ENCODE results near the gene FZR1. TPM values are rescaled to one million over a fixed set of nuclear protein-coding genes. Genes with fewer than 3 reads are reported as not detected.
A peak's percentile ranks its signal among the peaks of the same experiment; 100 is the strongest.

FZR1 gene
- total and polyA plus RNA-seq, 9 of the 15 experiments (the other 6 are each of a cell fraction or from before 2014, with no cell fraction given), result 0.18 to 48.0 (median 22.2) TPM

DNA sequence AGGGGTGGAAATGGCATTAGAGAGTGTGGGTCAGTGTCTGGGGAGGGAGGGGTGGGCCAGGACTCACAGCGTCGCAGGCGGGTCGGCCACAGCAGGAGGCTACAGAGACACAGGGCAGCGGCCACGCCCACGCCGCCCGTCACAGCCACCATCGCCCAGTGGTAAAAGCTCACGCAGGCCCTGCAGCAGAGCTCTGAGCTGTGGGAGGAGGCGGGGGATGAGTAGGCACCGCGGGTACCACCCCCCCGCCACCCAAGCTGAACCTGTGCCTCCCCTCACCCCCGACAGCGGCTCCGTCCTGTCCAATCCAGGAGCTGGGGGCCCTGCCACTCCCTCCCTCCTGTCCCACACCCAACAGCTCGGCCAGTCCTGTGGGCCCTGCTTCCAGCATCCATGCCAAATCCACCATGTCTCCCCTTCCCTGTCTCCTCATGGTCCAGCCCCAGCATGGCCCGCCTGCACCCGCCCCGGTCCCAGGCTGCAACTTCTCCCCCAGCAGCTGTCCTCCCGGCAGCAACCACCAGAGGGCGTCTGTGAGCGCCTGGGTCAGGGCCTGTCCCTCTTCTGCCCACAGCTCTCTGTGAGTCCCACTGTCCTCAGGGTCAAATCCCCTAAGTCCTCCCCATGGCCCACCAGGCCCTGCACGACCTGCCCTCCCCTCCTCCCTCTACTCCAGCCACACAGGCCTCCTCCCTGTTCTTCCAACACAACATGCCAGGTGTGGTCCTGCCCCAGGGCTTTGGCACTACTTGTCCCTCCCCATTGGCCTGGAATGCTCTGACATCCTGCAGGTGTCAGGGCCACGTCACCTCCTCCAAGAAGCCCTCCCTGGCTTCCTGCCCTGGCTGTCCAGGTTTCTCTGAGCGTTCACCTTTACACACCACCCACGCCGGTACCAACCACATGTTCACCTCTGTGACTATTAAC lies 38.9 kb downstream of the FZR1 start (continued):
- TF ChIP-seq, protein P1, sequence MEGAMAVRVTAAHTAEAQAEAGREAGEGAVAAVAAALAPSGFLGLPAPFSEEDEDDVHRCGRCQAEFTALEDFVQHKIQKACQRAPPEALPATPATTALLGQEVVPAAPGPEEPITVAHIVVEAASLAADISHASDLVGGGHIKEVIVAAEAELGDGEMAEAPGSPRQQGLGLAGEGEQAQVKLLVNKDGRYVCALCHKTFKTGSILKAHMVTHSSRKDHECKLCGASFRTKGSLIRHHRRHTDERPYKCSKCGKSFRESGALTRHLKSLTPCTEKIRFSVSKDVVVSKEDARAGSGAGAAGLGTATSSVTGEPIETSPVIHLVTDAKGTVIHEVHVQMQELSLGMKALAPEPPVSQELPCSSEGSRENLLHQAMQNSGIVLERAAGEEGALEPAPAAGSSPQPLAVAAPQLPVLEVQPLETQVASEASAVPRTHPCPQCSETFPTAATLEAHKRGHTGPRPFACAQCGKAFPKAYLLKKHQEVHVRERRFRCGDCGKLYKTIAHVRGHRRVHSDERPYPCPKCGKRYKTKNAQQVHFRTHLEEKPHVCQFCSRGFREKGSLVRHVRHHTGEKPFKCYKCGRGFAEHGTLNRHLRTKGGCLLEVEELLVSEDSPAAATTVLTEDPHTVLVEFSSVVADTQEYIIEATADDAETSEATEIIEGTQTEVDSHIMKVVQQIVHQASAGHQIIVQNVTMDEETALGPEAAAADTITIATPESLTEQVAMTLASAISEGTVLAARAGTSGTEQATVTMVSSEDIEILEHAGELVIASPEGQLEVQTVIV (CRISPR knock-in tag; IDR thresholded peaks at IDR 0.05; ENCODE audit: borderline replicate concordance), result no peak
- no peak for TF ChIP-seq ZNF778 (CRISPR knock-in tag; IDR thresholded peaks at IDR 0.05)
- no peak for TF ChIP-seq SMARCC2 (IDR thresholded peaks at IDR 0.05; ENCODE audit: low read depth)
- TF ChIP-seq ETV1 (tag; conservative IDR thresholded peaks at IDR 0.05; ENCODE audit: low read depth), result no peak
- TF ChIP-seq ZNF77 (CRISPR knock-in tag; IDR thresholded peaks at IDR 0.05), result no peak
- no peak for TF ChIP-seq ZBTB8A (IDR thresholded peaks at IDR 0.05; ENCODE audit: partially characterized antibody)
- TF ChIP-seq, protein P2, sequence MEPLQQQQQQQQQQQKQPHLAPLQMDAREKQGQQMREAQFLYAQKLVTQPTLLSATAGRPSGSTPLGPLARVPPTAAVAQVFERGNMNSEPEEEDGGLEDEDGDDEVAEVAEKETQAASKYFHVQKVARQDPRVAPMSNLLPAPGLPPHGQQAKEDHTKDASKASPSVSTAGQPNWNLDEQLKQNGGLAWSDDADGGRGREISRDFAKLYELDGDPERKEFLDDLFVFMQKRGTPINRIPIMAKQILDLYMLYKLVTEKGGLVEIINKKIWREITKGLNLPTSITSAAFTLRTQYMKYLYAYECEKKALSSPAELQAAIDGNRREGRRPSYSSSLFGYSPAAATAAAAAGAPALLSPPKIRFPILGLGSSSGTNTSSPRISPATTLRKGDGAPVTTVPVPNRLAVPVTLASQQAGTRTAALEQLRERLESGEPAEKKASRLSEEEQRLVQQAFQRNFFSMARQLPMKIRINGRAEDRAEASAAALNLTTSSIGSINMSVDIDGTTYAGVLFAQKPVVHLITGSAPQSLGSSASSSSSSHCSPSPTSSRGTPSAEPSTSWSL (CRISPR knock-in tag; IDR thresholded peaks at IDR 0.05; ENCODE audit: borderline replicate concordance), result no peak
- TF ChIP-seq, protein P3, sequence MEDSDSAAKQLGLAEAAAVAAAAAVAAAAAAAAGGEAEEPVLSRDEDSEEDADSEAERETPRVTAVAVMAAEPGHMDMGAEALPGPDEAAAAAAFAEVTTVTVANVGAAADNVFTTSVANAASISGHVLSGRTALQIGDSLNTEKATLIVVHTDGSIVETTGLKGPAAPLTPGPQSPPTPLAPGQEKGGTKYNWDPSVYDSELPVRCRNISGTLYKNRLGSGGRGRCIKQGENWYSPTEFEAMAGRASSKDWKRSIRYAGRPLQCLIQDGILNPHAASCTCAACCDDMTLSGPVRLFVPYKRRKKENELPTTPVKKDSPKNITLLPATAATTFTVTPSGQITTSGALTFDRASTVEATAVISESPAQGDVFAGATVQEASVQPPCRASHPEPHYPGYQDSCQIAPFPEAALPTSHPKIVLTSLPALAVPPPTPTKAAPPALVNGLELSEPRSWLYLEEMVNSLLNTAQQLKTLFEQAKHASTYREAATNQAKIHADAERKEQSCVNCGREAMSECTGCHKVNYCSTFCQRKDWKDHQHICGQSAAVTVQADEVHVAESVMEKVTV (CRISPR knock-in tag; IDR thresholded peaks at IDR 0.05), result peak; percentile 61; the same call in 1 of the 2 replicates
- no peak for TF ChIP-seq ZKSCAN1 (IDR thresholded peaks at IDR 0.05; ENCODE audit: low read depth, low read length)
- TF ChIP-seq MTA1 (IDR thresholded peaks at IDR 0.05; ENCODE audit: borderline replicate concordance), result peak; percentile 50; the same call in 1 of the 2 replicates
- TF ChIP-seq, protein P4, sequence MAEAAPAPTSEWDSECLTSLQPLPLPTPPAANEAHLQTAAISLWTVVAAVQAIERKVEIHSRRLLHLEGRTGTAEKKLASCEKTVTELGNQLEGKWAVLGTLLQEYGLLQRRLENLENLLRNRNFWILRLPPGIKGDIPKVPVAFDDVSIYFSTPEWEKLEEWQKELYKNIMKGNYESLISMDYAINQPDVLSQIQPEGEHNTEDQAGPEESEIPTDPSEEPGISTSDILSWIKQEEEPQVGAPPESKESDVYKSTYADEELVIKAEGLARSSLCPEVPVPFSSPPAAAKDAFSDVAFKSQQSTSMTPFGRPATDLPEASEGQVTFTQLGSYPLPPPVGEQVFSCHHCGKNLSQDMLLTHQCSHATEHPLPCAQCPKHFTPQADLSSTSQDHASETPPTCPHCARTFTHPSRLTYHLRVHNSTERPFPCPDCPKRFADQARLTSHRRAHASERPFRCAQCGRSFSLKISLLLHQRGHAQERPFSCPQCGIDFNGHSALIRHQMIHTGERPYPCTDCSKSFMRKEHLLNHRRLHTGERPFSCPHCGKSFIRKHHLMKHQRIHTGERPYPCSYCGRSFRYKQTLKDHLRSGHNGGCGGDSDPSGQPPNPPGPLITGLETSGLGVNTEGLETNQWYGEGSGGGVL (CRISPR knock-in tag; IDR thresholded peaks at IDR 0.05), result no peak
- no peak for TF ChIP-seq ZNF717 (CRISPR knock-in tag; IDR thresholded peaks at IDR 0.05)
- TF ChIP-seq, protein P5, sequence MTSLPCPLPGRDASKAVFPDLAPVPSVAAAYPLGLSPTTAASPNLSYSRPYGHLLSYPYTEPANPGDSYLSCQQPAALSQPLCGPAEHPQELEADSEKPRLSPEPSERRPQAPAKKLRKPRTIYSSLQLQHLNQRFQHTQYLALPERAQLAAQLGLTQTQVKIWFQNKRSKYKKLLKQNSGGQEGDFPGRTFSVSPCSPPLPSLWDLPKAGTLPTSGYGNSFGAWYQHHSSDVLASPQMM (CRISPR knock-in tag; IDR thresholded peaks at IDR 0.05), result no peak
- no peak for TF ChIP-seq ZSCAN29 (IDR thresholded peaks at IDR 0.05)
- TF ChIP-seq SMARCB1 (IDR thresholded peaks at IDR 0.05; ENCODE audit: insufficient read length, low read depth), result no peak
- TF ChIP-seq RFX1 (IDR thresholded peaks at IDR 0.05), result no peak
- no peak for TF ChIP-seq EWSR1 (IDR thresholded peaks at IDR 0.05; ENCODE audit: borderline replicate concordance, low read depth, partially characterized antibody)
- TF ChIP-seq HEY1 (CRISPR knock-in tag; IDR thresholded peaks at IDR 0.05; ENCODE audit: borderline replicate concordance), result no peak
- no peak for TF ChIP-seq POLR2H (tag; IDR thresholded peaks at IDR 0.05; ENCODE audit: low read depth)
- TF ChIP-seq PTRF (tag; IDR thresholded peaks at IDR 0.05), result no peak
- TF ChIP-seq DPF2 (IDR thresholded peaks at IDR 0.05), result no peak
